PFSK-1 (cell line): Measurements from ENCODE around the gene BEGAIN.

Experiments used
- FOXP2 ChIP-seq: optimal IDR thresholded peaks from 2 replicates; pipeline ENCODE3; 2011; ENCODE audit warnings: borderline replicate concordance, control low read depth, inconsistent platforms; ENCODE audit not compliant: insufficient read depth; ENCODE audit errors: extremely low read length, extremely low read depth
- POLR2AphosphoS5 ChIP-seq: IDR thresholded peaks from 2 replicates; pipeline ENCODE4 v1.6.1; 2012; ENCODE audit warnings: low read depth, mild to moderate bottlenecking, control low read depth, low read length, moderate library complexity
- REST ChIP-seq, 2 experiments: IDR thresholded peaks; 2 replicates each; pipeline versions ENCODE4 v1.6.1 to v1.8.0; 2011 to 2012; ENCODE audit warnings: low read depth in 2 of 2, low read length in 2 of 2, control low read depth in 1 of 2, inconsistent platforms in 1 of 2, mild to moderate bottlenecking in 1 of 2, moderate library complexity in 1 of 2; ENCODE audit not compliant: insufficient read depth in 1 of 2
- SIN3A ChIP-seq: IDR thresholded peaks from 2 replicates; pipeline ENCODE4 v1.6.1; 2012; ENCODE audit warnings: mild to moderate bottlenecking, low read length, moderate library complexity, borderline replicate concordance; ENCODE audit not compliant: insufficient read depth
- TAF1 ChIP-seq: IDR thresholded peaks from 2 replicates; pipeline ENCODE4 v1.6.1; 2012; ENCODE audit warnings: low read length, control low read depth, borderline replicate concordance; ENCODE audit not compliant: insufficient read depth

GRCh38 chr14:100498068-100498467 lies 89.1 kb downstream of the BEGAIN start:
- TF ChIP-seq POLR2AphosphoS5: no peak
- no peak for TF ChIP-seq TAF1
- no peak for TF ChIP-seq REST (IDR thresholded peaks at IDR 0.05; ENCODE audit: insufficient read depth in 1 of 2, low read depth in 2 of 2, low read length in 2 of 2)
- TF ChIP-seq SIN3A: no peak
- no peak for TF ChIP-seq FOXP2
